VCaP (cell line): ENCODE measurements around the gene ANKUB1.
A peak's percentile ranks its signal among the peaks of the same experiment; 100 is the strongest.

Experiments used
- H3K27ac ChIP-seq: fragments of 450-650 bp; 2 replicates; pipeline ENCODE4 v1.5.1; 2017
- CTCF ChIP-seq: fragments of 450-650 bp; conservative IDR thresholded peaks from 2 replicates; pipeline ENCODE4 v1.5.1; 2017; ENCODE audit warnings: mild to moderate bottlenecking, moderate library complexity

ANKUB1 gene

GRCh38 chr3:149813367-149814281 is 21.3 kb upstream of the ANKUB1 start:
- TF ChIP-seq CTCF: no peak
- peak overlapping the region; percentile 96 for H3K27ac ChIP-seq

GRCh38 chr3:149812606-149813366 is 20.4 kb upstream of the ANKUB1 start, which contains the start of gene RNF13:
Gene RNF13 (plus strand): TSS chr3:149813215. CDS start chr3:149846027, 32,812 bp downstream.
- peak within 1 kb of the TSS; percentile 96 for H3K27ac ChIP-seq
- TF ChIP-seq CTCF: no peak

- no peak for TF ChIP-seq CTCF
- H3K27ac ChIP-seq: peak overlapping the region; percentile 96
These were observed 19.8 kb upstream of the ANKUB1 start for GRCh38 chr3:149812165-149812605.

GRCh38 chr3:149810846-149811245 is 18.5 kb upstream of the ANKUB1 start:
- no peak for TF ChIP-seq CTCF
- peak overlapping the region; percentile 96 for H3K27ac ChIP-seq

GRCh38 chr3:149809699-149810098 is 17.3 kb upstream of the ANKUB1 start:
- H3K27ac ChIP-seq: no peak overlapping the region
- no peak for TF ChIP-seq CTCF

DNA sequence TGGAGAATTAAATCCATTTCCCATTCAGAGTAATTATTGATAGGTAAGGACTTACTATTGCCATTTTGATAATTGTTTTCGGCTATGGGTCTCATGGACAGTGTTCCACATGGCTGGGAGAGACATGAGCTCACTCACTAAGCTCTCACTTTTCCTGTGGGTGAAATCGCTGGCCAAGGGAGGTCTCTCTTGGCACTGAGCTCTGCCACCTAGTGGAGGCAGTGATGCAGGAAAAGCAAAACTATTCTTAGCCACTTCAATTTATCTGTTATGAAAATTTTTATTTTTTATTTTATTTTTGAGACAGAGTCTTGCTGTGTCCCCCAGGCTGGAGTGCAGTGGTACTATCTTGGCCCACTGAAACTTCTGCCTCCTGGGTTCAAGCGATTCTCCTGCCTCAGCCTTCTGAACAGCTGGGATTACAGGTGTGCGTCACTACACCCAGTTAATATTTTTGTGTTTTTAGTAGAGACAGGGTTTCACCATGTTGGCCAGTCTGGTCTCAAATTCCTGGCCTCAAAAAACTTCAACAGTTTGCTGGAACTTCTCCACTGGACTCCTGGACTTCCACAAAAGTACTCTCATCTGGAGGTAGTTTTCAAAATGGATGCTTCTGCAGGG is 16.0 kb upstream of the ANKUB1 start:
- peak; percentile 93 for TF ChIP-seq CTCF
- no peak overlapping the region for H3K27ac ChIP-seq
